NCI-H524 (cell line): Measurements from ENCODE around the gene CCDC7.
"Not testable (repeated sequence)": the region's sequence is repeated elsewhere in the genome, so short reads cannot be mapped to it uniquely, and the experiment has no call there.

Source experiments
- DNase-seq, 2 experiments: peaks; one replicate each; lab custom pipeline; 2025; lab: John Stamatoyannopoulos, UW

The CCDC7 gene

GRCh38 chr10:32888161-32888927, 442.4 kb downstream of the CCDC7 start:
- DNase-seq: no peak

DNA sequence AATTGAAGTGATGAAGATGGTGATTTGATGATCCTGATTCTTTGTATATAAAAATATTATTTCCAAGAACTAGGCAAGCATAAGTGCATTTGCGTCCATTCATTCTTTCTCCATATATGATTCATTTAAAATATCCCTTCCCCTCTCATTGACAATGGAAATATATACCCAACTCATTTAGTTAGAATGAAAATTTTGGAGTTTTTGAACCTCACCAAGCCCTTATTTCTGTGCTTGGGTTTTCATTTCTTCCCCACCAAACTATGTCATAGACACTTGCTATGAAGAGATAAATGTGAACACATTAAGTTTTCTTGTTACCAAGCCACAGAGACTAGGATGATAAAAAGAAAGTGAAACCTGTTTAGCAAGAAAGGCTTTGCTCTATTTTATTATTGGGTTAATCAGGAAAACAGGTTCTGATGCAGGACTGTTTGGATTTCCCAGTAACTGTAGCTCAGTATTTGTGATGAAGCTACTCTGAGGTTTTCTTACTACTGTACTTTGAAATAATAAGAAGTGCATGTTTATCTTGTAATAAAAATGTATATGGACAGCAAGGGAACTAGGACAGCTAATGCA, 443.8 kb downstream of the CCDC7 start:
- no peak for DNase-seq

DNA sequence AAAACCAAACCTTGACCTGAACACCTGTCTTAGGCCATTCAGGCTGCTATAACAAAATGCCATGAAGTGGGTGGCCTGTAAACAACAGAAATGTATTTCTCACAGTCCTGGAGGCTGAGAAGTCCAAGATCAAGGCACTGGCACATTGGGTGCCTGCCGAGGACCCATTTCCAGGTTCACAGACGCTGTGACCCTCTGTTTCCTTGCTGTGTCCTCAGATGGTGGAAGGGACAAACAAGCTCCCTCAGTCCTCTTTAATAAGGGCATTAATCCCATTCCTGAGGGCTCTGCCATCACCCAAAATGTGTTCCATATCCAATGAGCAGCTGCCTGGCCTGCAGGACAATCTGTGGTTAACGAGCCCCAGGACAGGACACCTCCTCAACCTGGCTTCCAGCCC, 444.5 kb downstream of the CCDC7 start:
- DNase-seq: no peak

GRCh38 chr10:32891261-32891660, 445.3 kb downstream of the CCDC7 start:
- DNase-seq: no peak

- no peak for DNase-seq
These were observed 447.5 kb downstream of the CCDC7 start for GRCh38 chr10:32893434-32893833.

DNA sequence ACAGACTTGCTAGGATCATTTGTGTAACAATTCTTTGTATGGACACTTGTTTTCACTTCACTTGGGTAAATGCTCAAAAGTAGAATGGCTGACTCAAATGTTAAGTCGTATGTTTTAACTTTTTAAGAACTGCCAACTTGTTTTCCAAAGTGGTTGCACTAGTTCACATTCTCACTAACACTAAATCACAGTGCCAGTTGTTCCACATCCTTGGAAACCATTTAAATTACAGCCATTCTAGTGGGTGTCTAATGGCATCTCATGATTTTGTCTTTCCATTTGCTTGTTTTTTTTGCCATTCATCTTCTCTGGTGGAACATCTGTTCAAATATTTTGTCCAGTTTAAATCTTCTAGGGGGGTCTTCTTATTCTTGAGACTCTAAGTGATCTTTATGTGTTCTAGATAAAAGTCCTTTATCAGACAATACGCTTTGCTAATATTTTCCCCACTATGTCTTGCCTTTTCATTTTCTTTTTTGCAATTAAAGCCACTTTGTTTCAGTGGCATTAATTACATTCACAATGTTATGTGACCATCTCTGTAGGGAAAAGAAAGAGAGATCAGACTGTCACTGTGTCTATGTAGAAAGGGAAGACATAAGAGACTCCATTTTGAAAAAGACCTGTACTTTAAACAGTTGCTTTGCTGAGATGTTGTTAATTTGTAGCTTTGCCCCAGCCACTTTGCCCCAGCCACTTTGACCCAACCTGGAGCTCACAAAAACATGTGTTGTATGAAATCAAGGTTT, 448.1 kb downstream of the CCDC7 start:
- DNase-seq: no peak

DNA sequence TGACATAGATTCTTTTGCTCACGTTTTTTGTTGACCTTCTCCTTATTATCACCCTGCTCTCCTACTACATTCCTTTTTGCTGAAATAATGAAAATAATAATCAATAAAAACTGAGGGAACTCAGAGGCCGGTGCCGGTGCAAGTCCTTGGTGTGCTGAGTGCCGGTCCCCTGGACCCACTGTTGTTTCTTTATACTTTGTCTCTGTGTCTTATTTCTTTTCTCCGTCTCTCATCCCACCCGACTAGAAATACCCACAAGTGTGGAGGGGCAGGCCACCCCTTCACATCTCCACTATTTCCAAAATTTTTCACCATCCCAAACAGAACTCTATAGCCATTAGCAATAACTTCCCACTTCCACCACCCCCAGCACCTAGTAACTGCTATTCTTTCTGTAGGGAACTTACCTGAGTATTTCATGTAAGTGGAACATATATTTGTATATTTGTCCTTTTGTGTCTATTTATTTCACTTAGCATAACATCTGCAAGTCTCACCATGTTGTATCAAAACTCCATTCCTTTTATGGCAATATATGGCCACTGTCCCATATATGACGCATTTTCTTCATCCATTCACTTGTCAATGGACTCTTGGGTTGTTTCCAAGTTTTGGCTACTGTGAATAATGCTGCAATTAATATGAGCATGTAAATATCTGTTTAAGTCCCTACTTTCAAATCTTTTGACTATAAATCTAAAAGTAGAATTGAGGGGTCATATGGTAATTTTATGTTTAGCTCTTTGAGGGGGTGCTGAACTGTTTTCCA, 449.4 kb downstream of the CCDC7 start:
- DNase-seq: not testable (repeated sequence)

DNA sequence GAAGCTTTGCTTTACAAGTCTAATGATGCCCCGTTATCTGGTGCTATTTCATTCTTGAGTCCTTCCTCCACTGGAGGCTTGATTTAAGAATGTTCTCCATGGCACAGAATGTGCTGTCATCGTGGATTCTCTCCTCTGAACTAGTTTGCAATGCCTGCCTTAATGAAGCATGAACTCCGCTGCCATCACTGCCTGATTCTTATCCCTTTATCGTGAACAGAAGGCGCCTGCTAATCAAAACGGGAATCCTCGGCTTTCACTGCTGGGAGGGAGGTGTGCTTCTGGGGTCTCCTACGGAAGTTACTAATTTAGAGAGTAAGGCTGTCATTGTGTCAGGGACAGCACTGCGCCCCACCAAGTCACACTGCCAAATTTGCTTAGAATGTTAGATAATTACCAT, 455.9 kb downstream of the CCDC7 start:
- no peak for DNase-seq

DNA sequence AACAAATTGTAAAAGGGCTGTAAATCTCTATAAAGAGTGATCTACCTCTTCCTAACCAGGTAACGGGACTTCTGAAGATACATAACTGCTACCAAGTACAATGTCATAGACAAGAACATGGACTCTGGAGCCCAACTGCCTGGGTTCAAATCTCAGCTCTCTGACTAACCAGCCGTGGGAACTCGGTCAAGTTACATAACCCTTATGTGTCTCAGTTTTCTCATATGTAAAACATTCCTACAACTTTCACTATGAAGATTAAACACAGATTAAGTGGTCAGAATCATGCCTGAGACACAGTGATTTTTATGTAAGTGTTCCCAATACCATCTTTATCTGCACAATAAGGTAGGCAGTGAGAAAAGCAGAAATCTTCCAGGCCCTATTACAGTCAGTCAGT, 459.5 kb downstream of the CCDC7 start:
- no peak for DNase-seq

- no peak for DNase-seq
These were observed 460.7 kb downstream of the CCDC7 start for GRCh38 chr10:32906595-32906994.

DNA sequence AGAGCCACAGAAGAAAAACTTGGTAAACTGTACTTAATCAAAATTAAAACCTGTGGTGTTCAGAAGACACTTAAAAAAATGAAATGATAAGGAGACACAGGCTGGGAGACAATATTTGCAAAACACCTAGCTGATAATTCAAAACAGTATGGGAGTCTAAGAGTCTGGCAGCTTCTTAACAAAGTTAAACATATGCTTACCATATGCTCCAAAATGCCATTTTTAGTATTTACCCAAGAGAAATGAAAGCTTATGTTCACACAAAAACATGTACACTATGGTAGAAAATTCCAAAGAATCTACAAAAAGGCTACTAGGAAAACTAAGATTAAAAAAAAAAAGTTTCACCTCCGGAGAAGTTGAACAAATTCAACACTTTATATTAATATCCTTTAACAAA, 463.5 kb downstream of the CCDC7 start:
- DNase-seq: no peak

DNA sequence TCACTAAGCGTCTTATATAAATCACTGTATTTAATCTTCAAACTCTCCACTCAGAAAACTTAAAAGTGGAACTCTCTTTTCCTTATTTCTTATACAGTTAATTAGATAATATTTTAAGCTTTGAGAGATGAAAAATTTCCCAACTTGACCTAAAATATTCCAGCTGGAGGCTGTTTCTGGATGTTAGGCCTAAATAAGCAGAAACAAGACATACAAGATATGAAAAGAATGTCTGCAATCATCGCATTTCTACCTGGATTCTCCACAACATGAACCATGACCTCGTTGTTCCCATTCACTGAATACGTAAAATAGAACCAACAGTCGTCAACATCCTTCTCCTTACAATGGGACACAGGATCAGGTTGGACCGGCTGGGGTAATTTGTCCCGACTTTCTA, 464.0 kb downstream of the CCDC7 start:
- DNase-seq: not testable (repeated sequence)

DNA sequence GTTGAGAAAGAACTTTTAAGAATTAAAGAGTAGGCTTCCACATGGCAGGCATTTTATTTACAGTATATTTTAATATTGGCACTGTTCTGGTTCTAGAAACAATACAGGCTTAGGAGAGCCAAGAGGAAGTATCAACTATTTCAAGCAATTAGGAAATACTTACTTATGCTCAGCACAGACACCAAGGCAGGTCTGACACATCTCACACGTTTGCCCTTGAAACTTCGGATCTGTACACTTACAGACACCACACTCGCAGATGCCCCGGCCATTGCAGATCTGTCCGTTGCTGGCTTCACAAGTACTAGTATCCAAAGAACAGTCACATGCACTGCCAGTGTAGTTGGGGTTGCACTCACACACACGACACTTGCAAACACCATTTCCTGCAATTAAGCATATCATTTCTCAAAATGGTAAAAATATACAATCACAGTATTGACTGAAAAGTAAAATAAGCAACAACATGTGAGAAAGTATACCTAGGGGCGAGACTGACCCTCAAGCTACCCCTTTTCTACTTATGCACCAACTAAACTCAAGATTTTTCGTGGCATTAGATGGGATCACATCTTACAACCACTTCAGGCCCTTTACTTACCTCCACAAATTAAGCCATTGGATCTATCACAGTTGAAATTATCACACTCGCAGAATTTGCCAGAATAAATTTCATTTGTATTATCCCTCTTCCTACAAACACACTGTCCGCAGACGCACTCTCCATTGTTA, 465.5 kb downstream of the CCDC7 start:
- no peak for DNase-seq

- DNase-seq: not testable (repeated sequence)
These were observed 471.9 kb downstream of the CCDC7 start for GRCh38 chr10:32917817-32918216.

- DNase-seq: no peak
These were observed 476.2 kb downstream of the CCDC7 start for GRCh38 chr10:32922170-32922569.

- no peak for DNase-seq
These were observed 477.2 kb downstream of the CCDC7 start for GRCh38 chr10:32923134-32923533.

- DNase-seq: no peak
These were observed 477.9 kb downstream of the CCDC7 start for GRCh38 chr10:32923849-32924248.
